OCI-LY7 (cell line): ENCODE results near the gene ADSS1. TPM values are rescaled to one million over a fixed set of nuclear protein-coding genes. Genes with fewer than 3 reads are reported as not detected.

Source experiments
- BruUV-seq: library from RNA; stranded (reverse); fragments of 400-500 nt; replicated peaks from 2 replicates; lab custom pipeline; 2021; lab: Mats Ljungman, UMichigan
- CTCF ChIA-PET: fragments of 300-600 bp; sonication (Branson Sonifier 250); formaldehyde crosslinking; loops from one replicate; lab custom pipeline; 2022; ENCODE audit warnings: antibody characterized with exemption; ENCODE audit not compliant: unreplicated experiment; lab: Charles Lee
- POLR2A ChIA-PET: fragments of 300-600 bp; sonication (Branson Sonifier 250); formaldehyde crosslinking; loops from one replicate; lab custom pipeline; 2022; ENCODE audit warnings: antibody characterized with exemption; lab: Charles Lee
- DNase-seq: peaks from one replicate; pipeline ENCODE4 v3.0.0-alpha.2; 2015; ENCODE audit warnings: low spot score
- H2AFZ ChIP-seq: fragments of 200-600 bp; sonication (generic), shearing (Covaris generic); 2 replicates; pipeline ENCODE4 v1.6.1; 2014; ENCODE audit warnings: mild to moderate bottlenecking, antibody characterized with exemption, low read length, moderate library complexity
- H3K27ac ChIP-seq: fragments of 200-600 bp; sonication (generic); 2 replicates; pipeline ENCODE4 v1.5.1; 2014; ENCODE audit warnings: mixed run types, low read depth, mild to moderate bottlenecking, moderate library complexity, low read length, inconsistent platforms; ENCODE audit not compliant: poor library complexity, severe bottlenecking
- H3K36me3 ChIP-seq: fragments of 200-600 bp; sonication (generic); 2 replicates; pipeline ENCODE4 v1.6.1; 2014; ENCODE audit warnings: mild to moderate bottlenecking, antibody characterized with exemption, low read length, moderate library complexity, mixed read lengths; ENCODE audit not compliant: insufficient read depth
- H3K4me1 ChIP-seq: fragments of 200-600 bp; sonication (generic); 2 replicates; pipeline ENCODE4 v1.5.1; 2014; ENCODE audit warnings: mild to moderate bottlenecking, low read length; ENCODE audit not compliant: insufficient read depth, poor library complexity, severe bottlenecking
- H3K4me2 ChIP-seq: fragments of 200-600 bp; sonication (generic); 2 replicates; pipeline ENCODE4 v1.6.1; 2014; ENCODE audit warnings: mild to moderate bottlenecking, low read length
- H3K4me3 ChIP-seq: fragments of 200-600 bp; sonication (generic); 2 replicates; pipeline ENCODE4 v1.5.1; 2014; ENCODE audit warnings: mild to moderate bottlenecking, low read depth, low read length; ENCODE audit not compliant: poor library complexity, severe bottlenecking
- H3K79me2 ChIP-seq: fragments of 200-600 bp; sonication (generic); 2 replicates; pipeline ENCODE4 v1.6.1; 2016; ENCODE audit warnings: low read depth, mild to moderate bottlenecking, low read length, moderate library complexity, mixed read lengths; ENCODE audit not compliant: insufficient read depth
- H3K9me2 ChIP-seq: fragments of 200-600 bp; sonication (generic); 2 replicates; pipeline ENCODE4 v1.6.1; 2016; ENCODE audit warnings: mild to moderate bottlenecking, low read length, mixed read lengths; ENCODE audit not compliant: insufficient read depth
- H3K9me3 ChIP-seq: fragments of 200-600 bp; sonication (generic); 2 replicates; pipeline ENCODE4 v1.6.1; 2014; ENCODE audit warnings: mild to moderate bottlenecking, mixed run types, low read length, mixed read lengths
- H4K20me1 ChIP-seq: fragments of 200-600 bp; sonication (generic); 2 replicates; pipeline ENCODE4 v1.6.1; 2014; ENCODE audit warnings: mild to moderate bottlenecking, antibody characterized with exemption, low read length, moderate library complexity, mixed read lengths; ENCODE audit not compliant: insufficient read depth
- EZH2phosphoT487 ChIP-seq: fragments of 200-600 bp; sonication (generic); IDR thresholded peaks from 2 replicates; pipeline ENCODE4 v1.6.1; 2018; ENCODE audit warnings: low read depth, borderline replicate concordance, mild to moderate bottlenecking, mixed run types, antibody characterized with exemption, low read length, moderate library complexity, mixed read lengths
- intact Hi-C: fragments of 100-400 bp; cut with micrococcal nuclease; formaldehyde crosslinking; loops from one replicate; pipeline ENCODE4 v1.10.0; 2022; ENCODE audit not compliant: unreplicated experiment
- total RNA-seq, 2 experiments: library from RNA; depleted of rRNA in 1 of 2; stranded (reverse); fragments of >200 nt in 1 of 2; shearing (Covaris generic) in 1 of 2; gene quantifications; 2 replicates each; pipeline ENCODE4 v1.2.3, GENCODE V29; 2014 to 2022
- TF ChIP-seq, protein P1 (sequence below): fragments of 200-600 bp; sonication (generic); conservative IDR thresholded peaks from 2 replicates; pipeline ENCODE4 v1.5.1; 2014; ENCODE audit warnings: mild to moderate bottlenecking, antibody characterized with exemption, low read length, moderate library complexity, mixed read lengths

The ADSS1 gene
- total RNA-seq, 2 experiments from 2014 or later, result 2.8 TPM; not detected in 1

DNA sequence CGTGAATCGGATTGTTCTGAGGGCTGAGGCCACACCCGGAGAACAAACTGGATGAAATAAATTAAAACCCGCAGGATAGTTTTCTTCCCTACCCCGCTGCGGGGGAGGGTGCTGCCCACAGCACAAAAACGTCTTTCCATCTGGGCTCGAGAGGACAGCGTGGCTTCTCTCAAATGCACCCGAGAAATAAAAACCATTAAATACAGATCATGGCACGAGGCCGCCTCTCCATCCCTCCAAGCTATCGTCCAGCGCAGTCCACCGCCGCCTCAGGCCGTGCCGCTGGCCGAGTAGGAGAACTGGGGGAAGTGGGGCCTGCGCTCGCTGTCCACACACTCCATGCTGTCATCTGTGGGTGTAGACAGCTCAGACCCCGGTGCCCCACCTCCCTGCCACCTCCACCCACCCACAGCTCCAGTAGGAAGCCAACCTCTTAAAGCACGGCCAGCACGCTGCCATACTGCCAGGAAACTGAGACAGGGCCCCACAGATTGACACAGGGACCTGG, 46.1 kb downstream of the ADSS1 start:
- peaks cover 61% of the 10 kb centered on the region for H3K36me3 ChIP-seq
- CTCF ChIA-PET, result no interaction called here

DNA sequence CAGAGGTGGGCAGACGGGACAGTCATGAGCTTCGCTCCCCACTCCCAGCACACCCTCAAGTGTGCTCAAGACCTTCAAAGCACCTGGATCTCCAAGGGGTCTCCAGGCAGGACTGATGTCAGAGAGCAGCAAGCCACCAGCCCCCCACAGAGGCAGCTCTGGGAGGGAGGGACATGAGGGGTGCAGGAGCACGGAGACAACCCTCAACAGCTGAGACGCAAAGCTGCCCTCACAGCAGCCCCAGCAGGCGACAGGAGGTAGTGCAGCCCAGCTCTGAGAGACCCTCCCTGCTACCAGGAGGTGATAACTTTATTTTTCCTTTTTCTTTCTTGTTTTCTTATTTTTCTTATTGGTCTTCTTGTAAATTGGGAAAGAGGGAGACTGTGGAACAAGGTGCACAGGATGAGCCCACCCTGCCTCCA, 46.8 kb downstream of the ADSS1 start:
- CTCF ChIA-PET, result interaction anchor here (1.5 kb wide), 1 partner anchor 55 kb away, joined by 4 read pairs; no protein-coding TSS in a partner anchor
- H3K9me2 ChIP-seq, result no peaks in the 10 kb centered on the region
- POLR2A ChIA-PET, result no interaction called here
- H3K4me2 ChIP-seq, result no peak overlapping the region
- no TSS peak for BruUV-seq
- no peak overlapping the region for H3K27ac ChIP-seq
- no peaks in the 10 kb centered on the region for H4K20me1 ChIP-seq
- H3K36me3 ChIP-seq, result peaks cover 55% of the 10 kb centered on the region
- no peak overlapping the region for H3K4me3 ChIP-seq
- H3K79me2 ChIP-seq, result no peaks in the 10 kb centered on the region
- TF ChIP-seq EZH2phosphoT487, result no peak
- TF ChIP-seq, protein P1, sequence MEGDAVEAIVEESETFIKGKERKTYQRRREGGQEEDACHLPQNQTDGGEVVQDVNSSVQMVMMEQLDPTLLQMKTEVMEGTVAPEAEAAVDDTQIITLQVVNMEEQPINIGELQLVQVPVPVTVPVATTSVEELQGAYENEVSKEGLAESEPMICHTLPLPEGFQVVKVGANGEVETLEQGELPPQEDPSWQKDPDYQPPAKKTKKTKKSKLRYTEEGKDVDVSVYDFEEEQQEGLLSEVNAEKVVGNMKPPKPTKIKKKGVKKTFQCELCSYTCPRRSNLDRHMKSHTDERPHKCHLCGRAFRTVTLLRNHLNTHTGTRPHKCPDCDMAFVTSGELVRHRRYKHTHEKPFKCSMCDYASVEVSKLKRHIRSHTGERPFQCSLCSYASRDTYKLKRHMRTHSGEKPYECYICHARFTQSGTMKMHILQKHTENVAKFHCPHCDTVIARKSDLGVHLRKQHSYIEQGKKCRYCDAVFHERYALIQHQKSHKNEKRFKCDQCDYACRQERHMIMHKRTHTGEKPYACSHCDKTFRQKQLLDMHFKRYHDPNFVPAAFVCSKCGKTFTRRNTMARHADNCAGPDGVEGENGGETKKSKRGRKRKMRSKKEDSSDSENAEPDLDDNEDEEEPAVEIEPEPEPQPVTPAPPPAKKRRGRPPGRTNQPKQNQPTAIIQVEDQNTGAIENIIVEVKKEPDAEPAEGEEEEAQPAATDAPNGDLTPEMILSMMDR, result peak; percentile 72
- DNase-seq, result no peak
- peaks cover 4% of the 10 kb centered on the region for H3K4me1 ChIP-seq
- H3K9me3 ChIP-seq, result no peaks in the 10 kb centered on the region
- no peak overlapping the region for H2AFZ ChIP-seq
- intact Hi-C loops, result no loop called here

More for the DNA sequence above, 46.1 kb downstream of the ADSS1 start:
- TF ChIP-seq, protein P1, result no peak
- TF ChIP-seq EZH2phosphoT487, result no peak
- Histone ChIP-seq H3K79me2 (no peaks in the 10 kb centered on the region), H3K9me3 (no peaks in the 10 kb centered on the region), H3K4me3 (no peak overlapping the region), H3K9me2 (no peaks in the 10 kb centered on the region), H4K20me1 (no peaks in the 10 kb centered on the region), H2AFZ (no peak overlapping the region), H3K27ac (no peak overlapping the region), H3K4me2 (no peak overlapping the region), H3K4me1 (peaks cover 4% of the 10 kb centered on the region)
- POLR2A ChIA-PET, result no interaction called here
- intact Hi-C loops, result no loop called here
- no peak for DNase-seq
- BruUV-seq, result no TSS peak

DNA sequence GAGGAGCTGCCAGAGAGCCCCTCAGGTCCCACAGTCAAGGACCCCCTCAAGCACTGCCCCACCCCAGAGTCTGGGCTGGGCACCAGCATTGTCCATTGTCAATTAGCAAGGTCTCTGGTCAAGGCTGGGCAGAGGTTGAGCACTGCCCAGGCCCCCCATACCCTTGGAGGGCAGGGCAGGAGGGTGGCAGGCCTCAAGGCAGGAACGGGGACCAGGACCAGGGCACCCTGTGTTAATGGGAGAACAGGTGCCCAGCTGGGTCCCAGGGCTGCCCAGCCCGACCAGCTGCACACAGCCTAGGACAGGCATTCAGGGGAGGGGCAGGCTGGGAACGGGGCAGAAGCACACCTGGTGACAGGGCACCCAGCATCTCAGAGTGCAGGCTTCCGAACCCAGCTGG, 47.3 kb downstream of the ADSS1 start:
- ChIA-PET POLR2A (no interaction called here), CTCF (interaction anchor here (1.5 kb wide), 1 partner anchor 54 kb away, joined by 4 read pairs; no protein-coding TSS in a partner anchor)
- Histone ChIP-seq H3K27ac (no peak overlapping the region), H3K79me2 (no peaks in the 10 kb centered on the region), H4K20me1 (no peaks in the 10 kb centered on the region), H3K4me2 (no peak overlapping the region), H3K9me3 (no peaks in the 10 kb centered on the region), H3K9me2 (no peaks in the 10 kb centered on the region), H3K4me3 (no peak overlapping the region), H3K4me1 (peaks cover 4% of the 10 kb centered on the region), H2AFZ (no peak overlapping the region), H3K36me3 (peaks cover 57% of the 10 kb centered on the region)
- TF ChIP-seq EZH2phosphoT487, result no peak
- TF ChIP-seq, protein P1, result no peak
- BruUV-seq, result no TSS peak
- intact Hi-C loops, result no loop called here
- no peak for DNase-seq
